Small intestine (tissue), 7 donors: ENCODE measurements around the gene PLAAT5. TPM values are rescaled to one million over a fixed set of nuclear protein-coding genes. Genes with fewer than 3 reads are reported as not detected.
"Not testable (repeated sequence)": the region's sequence is repeated elsewhere in the genome, so short reads cannot be mapped to it uniquely, and the experiment has no call there.

Experiments used
- DNase-seq, 2 donors: peaks; one replicate each; pipeline versions ENCODE4 v3.0.0 to v3.0.0-alpha.2; 2013
- FAIRE-seq: peaks from 2 replicates; lab custom pipeline; 2012; peaks lifted over from hg19 to GRCh38; lab: Jason Lieb, UNC
- H3K27ac ChIP-seq, 3 donors: one replicate each; pipeline ENCODE4 v1.5.1; 2013; ENCODE audit warnings: low read length in 2 of 3, mild to moderate bottlenecking in 2 of 3, control low read depth in 1 of 3, inconsistent platforms in 1 of 3, low read depth in 1 of 3, moderate library complexity in 1 of 3
- H3K27me3 ChIP-seq, 3 donors: one replicate each; pipeline ENCODE4 v1.6.1; 2013; ENCODE audit warnings: low read length in 3 of 3, inconsistent platforms in 1 of 3; ENCODE audit not compliant: control insufficient read depth in 3 of 3, insufficient read depth in 3 of 3
- H3K36me3 ChIP-seq, 3 donors: one replicate each; pipeline ENCODE4 v1.6.1; 2013; ENCODE audit warnings: low read length in 3 of 3, inconsistent platforms in 1 of 3, low read depth in 1 of 3, mild to moderate bottlenecking in 1 of 3, moderate library complexity in 1 of 3; ENCODE audit not compliant: control insufficient read depth in 3 of 3, insufficient read depth in 2 of 3
- H3K4me1 ChIP-seq, 3 donors: one replicate each; pipeline ENCODE4 v1.6.1; 2013; ENCODE audit warnings: low read length in 2 of 3, inconsistent platforms in 1 of 3, low read depth in 1 of 3, mild to moderate bottlenecking in 1 of 3, moderate library complexity in 1 of 3; ENCODE audit not compliant: control insufficient read depth in 3 of 3, insufficient read depth in 2 of 3
- H3K4me3 ChIP-seq, 3 donors: one replicate each; pipeline ENCODE4 v1.5.1; 2013; ENCODE audit warnings: low read length in 3 of 3, control low read depth in 1 of 3, inconsistent platforms in 1 of 3, low read depth in 1 of 3, mild to moderate bottlenecking in 1 of 3, moderate library complexity in 1 of 3
- H3K9me3 ChIP-seq, 2 donors: one replicate each; pipeline ENCODE4 v1.6.1; 2013; ENCODE audit warnings: low read depth in 1 of 2, low read length in 1 of 2; ENCODE audit not compliant: control insufficient read depth in 2 of 2, insufficient read depth in 1 of 2
- WGBS, 3 donors: extraction: QIAGEN DNeasy Blood & Tissue Kit; methylation state at CpG; one replicate each; pipeline ENCODE4 v1.1.7; 2013; 5-methylcytosine and 5-hydroxymethylcytosine counted together
- polyA plus RNA-seq, 4 donors: library from polyadenylated mRNA; stranded (reverse) in 3 of 4; unstranded in 1 of 4; fragments of 200-250 nt in 3 of 4; fragments of 120-200 nt in 1 of 4; gene quantifications; one replicate each; pipeline versions ENCODE4 v1.2.1 to v1.2.3, GENCODE V29; 2013
- donor health status: healthy with polysubstance abuse.
- donor health status: control.
- donor health status: control.
- donor health status: Bipolar disorder and iron deficiency.
- donor health status: healthy.

The PLAAT5 gene
- polyA plus RNA-seq, 4 donors: 0.09 to 2.7 (median 1.00) TPM; not detected in 1

DNA sequence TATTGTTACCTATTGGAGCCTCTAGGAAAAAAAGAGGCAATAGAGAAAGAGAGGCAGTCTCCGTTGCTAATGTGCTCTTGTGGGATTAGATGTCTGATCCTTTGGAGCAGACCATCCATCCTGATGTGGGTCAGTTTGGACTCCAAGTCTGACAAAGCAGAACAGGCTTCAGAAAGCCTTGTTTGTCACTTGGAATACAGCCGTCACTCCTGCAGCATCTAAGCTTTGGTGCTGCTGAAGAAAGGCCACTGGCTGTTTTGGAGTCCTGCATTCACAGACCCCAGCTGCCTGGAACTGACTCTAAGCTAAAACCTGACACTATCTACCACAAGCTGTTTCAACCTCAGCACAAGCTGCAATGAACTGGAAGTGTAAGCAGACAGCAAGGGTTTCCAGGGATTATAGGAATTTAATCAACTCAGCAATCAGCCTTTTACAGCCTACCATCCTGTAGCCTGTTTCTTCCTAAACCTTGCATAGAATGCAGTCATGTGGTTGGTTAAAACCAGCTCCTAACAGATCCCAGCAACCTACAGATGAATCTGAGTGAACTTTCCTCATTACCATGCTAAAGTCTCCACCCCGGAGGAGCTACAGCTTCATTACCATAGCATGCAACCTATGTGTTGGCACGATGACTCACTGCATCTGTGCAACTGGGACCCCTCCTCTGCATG, 42.0 kb upstream of the PLAAT5 start:
- Histone ChIP-seq H3K36me3 (no peaks in the 10 kb centered on the region), H3K27me3 (no peaks in the 10 kb centered on the region), H3K27ac (peak overlapping the region in 2 of 3 donors; percentile 38 to 45), H3K4me1 (peaks cover under 1 to 27% (median 10%) of the 10 kb centered on the region in 3 donors), H3K9me3 (no peaks in the 10 kb centered on the region), H3K4me3 (no peak overlapping the region)
- DNase-seq (no peak), FAIRE-seq (no peak)
- 66 to 77% (median 72%) methylated on average over 4 of the region's 4 CpGs for whole genome bisulfite sequencing, 3 donors

DNA sequence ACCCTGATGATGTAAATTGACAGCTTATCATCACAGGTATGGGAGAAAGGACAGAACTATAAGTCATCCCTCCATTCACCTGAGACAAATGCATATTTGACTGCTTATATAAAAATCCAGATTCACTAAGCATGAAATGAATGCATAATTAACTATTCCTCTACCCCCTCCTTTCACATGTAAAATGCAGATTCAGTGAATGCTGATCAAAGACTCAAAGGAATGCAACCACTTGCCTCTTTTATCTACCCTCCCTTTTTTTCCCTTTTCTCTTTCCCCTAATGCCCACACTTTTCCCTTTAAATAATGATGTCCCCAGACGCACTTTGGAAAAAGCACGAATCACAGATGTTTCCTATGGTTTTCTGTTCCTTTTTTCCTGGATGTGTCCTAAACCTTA, 41.1 kb upstream of the PLAAT5 start:
- 76 to 85% (median 78%) methylated on average over 2 of the region's 2 CpGs for WGBS, 3 donors
- Histone ChIP-seq H3K36me3 (no peaks in the 10 kb centered on the region), H3K27me3 (no peaks in the 10 kb centered on the region), H3K4me1 (peaks cover 0 to 21% (median 7%) of the 10 kb centered on the region in 3 donors), H3K4me3 (no peak overlapping the region), H3K9me3 (no peaks in the 10 kb centered on the region), H3K27ac (peak overlapping the region in 1 of 3 donors; percentile 81)
- DNase-seq (no peak), FAIRE-seq (no peak)

DNA sequence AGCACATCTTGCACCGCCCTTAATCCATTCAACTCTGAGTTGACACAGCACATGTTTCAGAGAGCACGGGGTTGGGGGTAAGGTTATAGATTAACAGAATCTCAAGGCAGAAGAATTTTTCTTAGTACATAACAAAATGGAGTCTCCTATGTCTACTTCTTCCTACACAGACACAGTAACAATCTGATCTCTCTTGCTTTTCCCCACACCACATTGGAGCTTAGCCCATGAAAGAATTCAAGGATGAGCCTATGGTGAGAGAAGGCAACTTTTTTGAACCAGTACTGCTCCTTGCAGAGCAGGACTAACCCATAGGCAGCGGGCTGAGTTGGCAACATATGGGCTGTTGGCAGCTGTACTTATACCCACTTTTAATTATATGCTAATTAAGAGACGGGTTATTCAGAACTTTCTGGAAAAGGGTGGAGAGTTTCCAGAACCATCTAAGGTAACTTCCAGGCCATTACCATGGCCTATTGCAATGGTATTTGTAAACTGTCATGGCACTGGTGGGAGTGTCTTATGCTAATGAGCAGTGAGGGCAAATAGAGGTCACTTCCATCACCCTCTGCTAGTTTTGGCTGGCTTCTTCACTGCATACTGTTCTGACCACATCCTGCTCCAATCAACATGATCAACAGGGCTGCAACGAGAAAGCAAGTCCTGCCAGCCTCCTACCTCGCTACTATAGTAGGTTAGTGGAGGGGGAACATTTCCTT, 40.3 kb upstream of the PLAAT5 start:
- H3K9me3 ChIP-seq, H3K36me3 ChIP-seq, H3K4me3 ChIP-seq, H3K27me3 ChIP-seq, FAIRE-seq: not testable (repeated sequence)
- 65 to 87% (median 74%) methylated on average over 4 of the region's 6 CpGs for WGBS, 3 donors
- H3K4me1 ChIP-seq: peaks cover 0 to 16% (median 7%) of the 10 kb centered on the region in 3 donors
- peak overlapping the region; percentile 27 to 81 (median 30) for H3K27ac ChIP-seq
- DNase-seq: peak; percentile 16 to 69

DNA sequence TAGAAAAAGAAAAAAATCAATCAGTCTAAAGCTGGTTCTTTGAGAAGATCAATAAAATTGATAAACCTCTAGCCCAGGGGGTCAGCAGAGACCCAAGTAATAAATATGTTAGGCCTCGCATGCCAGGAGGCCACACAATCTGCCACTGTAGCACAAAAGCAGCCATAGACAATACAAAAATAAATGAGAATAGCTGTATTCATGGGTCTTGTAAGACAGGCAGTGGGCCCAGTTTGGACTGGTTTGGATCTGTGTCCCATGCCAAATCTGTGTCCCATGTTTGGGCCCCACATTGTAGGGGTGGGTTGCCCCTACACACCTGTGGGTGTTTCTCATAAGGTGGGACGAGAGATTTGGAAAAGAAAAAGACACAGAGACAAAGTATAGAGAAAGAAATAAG, 39.1 kb upstream of the PLAAT5 start:
- 90 to 96% (median 94%) methylated on average over 2 of the region's 2 CpGs for WGBS, 3 donors
- Histone ChIP-seq H3K36me3 (no peaks in the 10 kb centered on the region), H3K27me3 (no peaks in the 10 kb centered on the region)

DNA sequence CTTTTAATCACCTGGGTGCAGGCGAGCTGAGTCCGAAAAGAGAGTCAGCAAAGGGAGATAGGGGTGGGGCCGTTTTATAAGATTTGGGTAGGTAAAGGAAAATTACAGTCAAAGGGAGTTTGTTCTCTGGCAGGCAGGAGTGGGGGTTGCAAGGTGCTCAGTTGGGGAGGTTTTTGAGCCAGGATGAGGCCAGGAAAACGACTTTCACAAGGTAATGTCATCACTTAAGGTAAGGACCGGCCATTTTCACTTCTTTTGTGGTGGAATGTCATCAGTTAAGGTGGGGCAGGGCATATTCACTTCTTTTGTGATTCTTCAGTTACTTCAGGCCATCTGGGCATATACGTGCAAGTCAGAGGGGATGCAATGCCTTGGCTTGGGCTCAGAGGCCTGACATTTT, 38.4 kb upstream of the PLAAT5 start:
- not testable (repeated sequence) for H3K4me3 ChIP-seq, H3K27me3 ChIP-seq, H3K4me1 ChIP-seq, DNase-seq, H3K27ac ChIP-seq, H3K9me3 ChIP-seq, FAIRE-seq, H3K36me3 ChIP-seq
- 74 to 85% (median 78%) methylated on average over 6 of the region's 6 CpGs for WGBS, 3 donors

More for the DNA sequence above, 39.1 kb upstream of the PLAAT5 start:
- Histone ChIP-seq H3K4me3 (no peak overlapping the region), H3K9me3 (no peaks in the 10 kb centered on the region), H3K4me1 (peaks cover 0 to 11% (median 4%) of the 10 kb centered on the region in 3 donors), H3K27ac (peak overlapping the region in 1 of 3 donors; percentile 10)
- FAIRE-seq (no peak), DNase-seq (no peak)

DNA sequence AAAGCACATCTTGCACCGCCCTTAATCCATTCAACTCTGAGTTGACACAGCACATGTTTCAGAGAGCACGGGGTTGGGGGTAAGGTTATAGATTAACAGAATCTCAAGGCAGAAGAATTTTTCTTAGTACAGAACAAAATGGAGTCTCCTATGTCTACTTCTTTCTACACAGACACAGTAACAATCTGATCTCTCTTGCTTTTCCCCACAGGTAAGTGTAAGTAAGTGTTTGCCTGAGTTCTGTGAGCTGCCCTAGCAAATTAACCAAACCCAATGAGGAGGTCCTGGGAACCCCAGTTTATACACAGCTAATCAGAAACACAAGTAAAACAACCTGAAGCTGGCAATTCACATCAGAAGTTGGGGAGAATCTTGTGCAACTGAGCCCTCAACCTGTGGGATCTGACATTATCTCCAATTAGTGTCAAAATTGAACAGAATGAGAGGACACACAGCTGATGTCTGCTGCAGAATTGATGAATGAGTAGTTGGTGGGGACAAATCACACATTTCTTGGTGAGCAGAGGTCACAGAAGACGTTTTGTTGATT, 37.8 kb upstream of the PLAAT5 start:
- not testable (repeated sequence) for H3K36me3 ChIP-seq, H3K4me1 ChIP-seq, H3K27ac ChIP-seq, H3K9me3 ChIP-seq, H3K4me3 ChIP-seq, H3K27me3 ChIP-seq, FAIRE-seq
- 48 to 72% (median 48%) methylated on average over 1 of the region's 3 CpGs for WGBS, 3 donors
- peak in 1 of 2 donors; percentile 27 for DNase-seq

DNA sequence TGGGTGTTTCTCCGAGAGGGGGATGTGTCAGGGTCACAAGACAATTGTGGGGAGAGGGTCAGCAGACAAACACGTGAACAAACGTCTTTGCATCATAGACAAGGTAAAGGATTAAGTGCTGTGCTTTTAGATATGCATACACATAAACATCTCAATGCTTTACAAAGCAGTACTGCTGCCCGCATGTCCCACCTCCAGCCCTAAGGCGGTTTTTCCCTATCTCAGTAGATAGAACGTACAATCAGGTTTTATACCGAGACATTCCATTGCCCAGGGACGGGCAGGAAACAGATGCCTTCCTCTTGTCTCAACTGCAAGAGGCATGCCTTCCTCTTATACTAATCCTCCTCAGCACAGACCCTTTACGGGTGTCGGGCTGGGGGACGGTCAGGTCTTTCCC, 37.2 kb upstream of the PLAAT5 start:
- H3K36me3 ChIP-seq: not testable (repeated sequence)

DNA sequence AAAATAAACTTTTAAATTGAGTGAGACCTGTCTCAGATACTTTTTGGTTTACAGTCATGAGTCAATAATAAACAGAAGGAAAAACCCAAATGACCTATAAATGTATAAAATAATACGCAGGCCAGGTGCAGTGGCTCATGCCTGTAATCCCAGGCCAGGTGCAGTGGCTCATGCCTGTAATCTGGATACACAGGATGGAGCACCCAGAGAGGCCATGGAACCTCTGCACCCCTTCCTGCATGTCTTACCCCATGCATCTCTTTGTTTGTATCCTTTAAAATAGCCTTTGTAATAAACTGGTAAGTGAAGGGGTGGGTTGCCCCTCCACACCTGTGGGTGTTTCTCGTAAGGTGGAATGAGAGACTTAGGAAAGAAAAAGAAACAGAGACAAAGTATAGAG, 36.7 kb upstream of the PLAAT5 start:
- 77 to 81% (median 79%) methylated on average over 2 of the region's 2 CpGs for WGBS, 3 donors
- no peak overlapping the region for H3K4me3 ChIP-seq
- no peaks in the 10 kb centered on the region for H3K36me3 ChIP-seq
- FAIRE-seq (no peak), DNase-seq (no peak)
- peaks cover 0 to 8% (median 0%) of the 10 kb centered on the region in 3 donors for H3K4me1 ChIP-seq
- no peak overlapping the region for H3K27ac ChIP-seq
- H3K9me3 ChIP-seq: peaks cover 0 to 19% of the 10 kb centered on the region in 2 donors
- H3K27me3 ChIP-seq: no peaks in the 10 kb centered on the region

More for the DNA sequence above, 37.2 kb upstream of the PLAAT5 start:
- not testable (repeated sequence) for H3K27me3 ChIP-seq, FAIRE-seq, H3K27ac ChIP-seq, H3K4me1 ChIP-seq, DNase-seq, H3K4me3 ChIP-seq
- peaks cover 0 to 14% of the 10 kb centered on the region in 2 donors for H3K9me3 ChIP-seq
- WGBS, 3 donors: 31 to 67% (median 65%) methylated on average over 3 to 8 of the region's 11 CpGs
